ENCODE measurements around the gene MAPKAPK3.

MAPKAPK3 gene

DNA sequence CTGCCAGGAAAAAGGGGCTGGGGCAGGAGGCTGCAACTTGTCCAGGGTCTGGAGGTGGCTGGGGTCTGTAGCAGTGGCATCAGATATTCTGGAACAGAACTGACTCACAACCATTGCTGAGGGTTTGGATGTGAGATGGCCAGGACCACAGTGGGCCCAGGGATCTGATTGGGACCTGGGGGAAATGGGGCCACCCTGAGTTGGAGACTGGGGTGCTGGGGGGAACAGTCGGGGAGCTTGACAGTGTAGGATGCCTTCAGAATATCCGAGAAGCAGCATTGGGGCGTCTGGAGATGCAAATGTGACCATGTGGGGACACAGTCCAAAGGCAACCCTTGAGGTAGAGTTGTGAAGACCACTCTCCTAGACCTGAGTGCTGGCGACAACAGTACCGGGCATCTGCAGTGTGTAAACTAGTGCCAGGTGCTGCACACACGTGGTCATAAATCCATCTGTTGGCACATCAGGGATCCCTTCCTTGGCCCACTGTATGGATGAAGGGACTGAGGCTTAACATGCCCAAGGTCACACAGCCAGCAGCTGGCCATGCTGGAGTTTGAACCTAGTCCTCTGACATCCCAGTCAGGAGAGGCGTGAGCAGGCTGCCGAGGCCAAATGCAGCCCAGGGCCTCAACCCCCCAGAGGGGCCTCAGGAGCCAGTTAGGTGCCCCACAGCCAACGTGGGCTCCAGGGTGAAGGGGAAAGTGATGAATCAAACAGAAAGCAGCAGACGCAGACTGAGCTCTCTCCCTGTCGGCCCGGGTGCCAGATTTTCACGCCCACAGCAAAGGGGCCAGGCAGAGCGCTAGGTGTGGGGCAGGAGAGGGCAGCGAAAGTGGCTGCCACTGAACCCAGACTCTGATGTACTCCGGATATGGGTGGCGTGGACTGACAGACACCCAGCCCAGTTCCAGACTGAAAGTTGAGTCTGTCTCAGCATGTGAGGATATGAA, 28.9 kb upstream of the MAPKAPK3 start:
- no peak for DNase-seq (ENCODE audit: insufficient read length, low spot score)
- FAIRE-seq: no peak

DNA sequence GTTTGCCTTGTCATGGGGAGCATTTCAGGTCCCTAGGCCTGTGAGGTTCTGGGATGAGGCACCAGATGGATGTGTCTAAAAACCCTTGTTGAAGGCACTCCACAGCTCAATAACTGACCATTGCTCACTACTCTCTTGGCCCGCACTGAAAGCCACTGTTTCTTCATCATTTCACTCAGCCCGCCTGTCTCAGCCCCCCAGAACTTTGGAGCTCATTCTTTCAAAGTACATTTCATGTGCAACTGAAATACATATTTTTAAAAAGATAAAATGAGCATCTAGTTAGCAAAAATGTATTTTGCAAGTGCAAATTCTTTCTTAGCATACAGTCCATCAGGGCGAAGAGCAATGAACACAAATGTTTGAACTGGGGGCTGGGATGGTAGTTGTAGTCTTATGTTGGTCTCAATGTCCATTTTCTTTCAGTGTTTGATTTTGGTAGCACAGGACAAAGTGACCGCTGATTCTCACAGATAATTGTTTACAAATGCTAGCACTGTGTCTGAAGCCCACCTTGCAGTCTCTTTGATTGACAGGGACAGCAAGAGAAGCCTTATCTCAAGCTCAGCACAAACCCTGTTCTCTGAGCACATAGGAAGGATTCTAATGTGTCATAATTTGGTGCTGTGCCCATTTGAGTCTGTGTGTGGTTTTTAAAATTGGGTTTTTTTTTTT, 28.1 kb upstream of the MAPKAPK3 start:
- DNase-seq (ENCODE audit: insufficient read length, low spot score) (no peak), FAIRE-seq (no peak)
- TF ChIP-seq, protein P1, sequence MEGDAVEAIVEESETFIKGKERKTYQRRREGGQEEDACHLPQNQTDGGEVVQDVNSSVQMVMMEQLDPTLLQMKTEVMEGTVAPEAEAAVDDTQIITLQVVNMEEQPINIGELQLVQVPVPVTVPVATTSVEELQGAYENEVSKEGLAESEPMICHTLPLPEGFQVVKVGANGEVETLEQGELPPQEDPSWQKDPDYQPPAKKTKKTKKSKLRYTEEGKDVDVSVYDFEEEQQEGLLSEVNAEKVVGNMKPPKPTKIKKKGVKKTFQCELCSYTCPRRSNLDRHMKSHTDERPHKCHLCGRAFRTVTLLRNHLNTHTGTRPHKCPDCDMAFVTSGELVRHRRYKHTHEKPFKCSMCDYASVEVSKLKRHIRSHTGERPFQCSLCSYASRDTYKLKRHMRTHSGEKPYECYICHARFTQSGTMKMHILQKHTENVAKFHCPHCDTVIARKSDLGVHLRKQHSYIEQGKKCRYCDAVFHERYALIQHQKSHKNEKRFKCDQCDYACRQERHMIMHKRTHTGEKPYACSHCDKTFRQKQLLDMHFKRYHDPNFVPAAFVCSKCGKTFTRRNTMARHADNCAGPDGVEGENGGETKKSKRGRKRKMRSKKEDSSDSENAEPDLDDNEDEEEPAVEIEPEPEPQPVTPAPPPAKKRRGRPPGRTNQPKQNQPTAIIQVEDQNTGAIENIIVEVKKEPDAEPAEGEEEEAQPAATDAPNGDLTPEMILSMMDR (IDR thresholded peaks at IDR 0.05; ENCODE audit: insufficient read depth, missing control alignments): no peak

More for the DNA sequence above, 28.9 kb upstream of the MAPKAPK3 start:
- TF ChIP-seq, protein P1 (IDR thresholded peaks at IDR 0.05; ENCODE audit: insufficient read depth, missing control alignments): no peak

DNA sequence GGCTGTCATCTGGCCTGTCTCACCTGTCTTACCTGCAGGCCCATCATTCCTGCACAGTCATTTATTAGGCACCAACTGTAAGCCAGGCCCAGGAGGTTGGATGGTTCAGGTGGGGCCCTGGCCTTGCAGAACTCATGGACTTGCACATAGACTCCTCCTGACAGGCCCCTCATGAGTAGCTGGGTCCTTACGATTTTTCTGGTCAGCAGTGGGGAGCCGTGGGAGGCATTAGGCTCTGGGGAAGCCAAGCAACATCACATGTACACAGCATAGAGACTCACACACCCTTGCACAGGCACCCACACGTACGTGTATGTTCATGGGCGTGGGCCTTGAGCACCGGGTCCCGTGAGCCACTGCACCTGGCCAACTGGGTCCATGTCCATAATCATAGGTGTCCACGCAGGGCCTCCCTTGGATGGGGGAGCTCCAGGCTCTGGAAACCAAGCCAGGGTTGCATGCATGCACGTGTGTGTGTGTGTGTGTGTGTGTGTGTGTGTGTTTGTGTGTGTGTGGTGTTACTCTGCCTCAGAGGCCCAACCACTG, 25.7 kb upstream of the MAPKAPK3 start:
- DNase-seq (ENCODE audit: insufficient read length, low spot score) (no peak), FAIRE-seq (no peak)
- TF ChIP-seq, protein P1 (IDR thresholded peaks at IDR 0.05; ENCODE audit: insufficient read depth, missing control alignments): no peak

DNA sequence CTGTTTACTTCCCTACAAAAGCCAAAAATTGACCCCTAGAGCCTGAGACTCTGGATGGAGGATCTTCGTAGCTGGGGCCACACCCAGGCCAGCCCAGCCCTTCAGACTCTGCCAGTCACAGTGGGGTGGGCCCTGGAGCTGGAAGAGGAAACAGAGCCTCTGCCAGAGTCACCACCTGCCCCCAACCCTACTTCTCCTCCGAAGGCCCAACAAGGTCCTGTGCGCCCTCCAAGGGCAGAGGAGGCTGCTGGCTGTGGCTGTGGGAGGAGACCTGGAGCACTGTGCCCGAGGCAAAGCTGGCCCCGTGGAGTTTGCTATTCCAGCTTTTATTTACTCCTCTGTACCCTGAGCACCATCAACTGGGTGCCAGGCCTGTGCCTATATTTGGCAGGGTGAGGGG, 24.4 kb upstream of the MAPKAPK3 start:
- FAIRE-seq (no peak), DNase-seq (ENCODE audit: insufficient read length, low spot score) (no peak)
- TF ChIP-seq, protein P1 (IDR thresholded peaks at IDR 0.05; ENCODE audit: insufficient read depth, missing control alignments): no peak

DNA sequence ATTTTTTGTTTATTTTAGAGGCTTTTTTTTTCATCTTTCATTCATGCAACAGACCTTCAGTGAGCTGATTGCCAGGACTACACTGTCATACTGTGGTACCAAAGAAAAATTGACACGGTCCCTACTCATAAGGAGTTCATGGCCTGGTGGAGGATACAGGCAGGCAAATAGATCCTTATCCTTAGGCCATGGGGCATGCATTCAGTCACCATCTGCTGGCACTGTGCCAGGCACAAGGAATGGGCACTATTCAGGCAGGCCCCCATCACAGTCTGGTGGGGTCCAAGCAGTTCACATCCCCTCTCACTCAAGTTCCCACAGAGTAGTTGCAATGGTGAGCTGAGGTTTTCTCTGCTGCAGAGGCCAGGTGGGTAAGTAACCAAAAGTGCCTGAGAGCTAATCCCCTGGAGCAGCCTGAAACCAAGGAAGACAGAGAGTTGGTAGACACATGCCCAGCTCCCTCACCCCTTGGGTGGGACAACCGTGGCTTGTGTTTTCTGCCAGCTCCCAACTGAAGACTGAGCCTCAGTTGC, 22.6 kb upstream of the MAPKAPK3 start:
- FAIRE-seq: no peak

DNA sequence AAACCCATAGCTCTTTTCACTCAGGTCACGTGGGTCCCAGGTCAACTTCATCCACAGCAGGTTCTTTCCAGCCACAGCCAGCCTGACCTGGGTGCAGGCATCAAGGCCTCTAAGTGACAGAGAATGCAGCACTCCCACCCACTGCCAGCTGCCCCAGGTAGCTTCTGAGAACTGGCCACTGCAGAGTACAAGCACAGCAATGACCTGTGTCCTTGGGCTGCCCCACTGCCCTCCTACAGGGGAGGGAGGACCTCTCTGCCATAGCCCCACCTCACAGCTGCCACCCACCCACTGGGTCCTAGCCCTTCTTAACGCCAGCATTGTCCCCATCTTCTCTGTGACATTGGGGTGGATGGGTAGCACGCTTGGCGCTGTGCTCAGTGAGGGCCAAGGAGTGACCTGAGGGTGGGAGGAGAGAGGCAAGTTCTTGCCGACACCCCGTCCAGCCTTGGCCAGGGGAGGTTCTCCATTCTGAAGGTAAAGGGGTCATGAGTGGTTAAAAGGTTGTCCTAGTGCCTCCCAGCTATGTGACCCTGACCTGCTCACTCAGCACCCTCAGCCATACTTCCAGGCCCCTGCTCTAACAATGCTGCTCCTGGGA, 17.7 kb upstream of the MAPKAPK3 start:
- DNase-seq (ENCODE audit: insufficient read length, low spot score) (no peak), FAIRE-seq (no peak)
- TF ChIP-seq, protein P1 (IDR thresholded peaks at IDR 0.05; ENCODE audit: insufficient read depth, missing control alignments): no peak

More for the DNA sequence above, 22.6 kb upstream of the MAPKAPK3 start:
- TF ChIP-seq, protein P1 (IDR thresholded peaks at IDR 0.05; ENCODE audit: insufficient read depth, missing control alignments): no peak
- no peak for DNase-seq (ENCODE audit: insufficient read length, low spot score)
